NOMO-1 treated with DMSO at 0.1 percent for 48 hours (cell line): ENCODE results near the gene CD200.
"Not testable (repeated sequence)": the region's sequence is repeated elsewhere in the genome, so short reads cannot be mapped to it uniquely, and the experiment has no call there.

Experiments
- DNase-seq: peaks from one replicate; lab custom pipeline; 2025; ENCODE audit not compliant: unreplicated experiment; lab: John Stamatoyannopoulos, UW

The CD200 gene

DNA sequence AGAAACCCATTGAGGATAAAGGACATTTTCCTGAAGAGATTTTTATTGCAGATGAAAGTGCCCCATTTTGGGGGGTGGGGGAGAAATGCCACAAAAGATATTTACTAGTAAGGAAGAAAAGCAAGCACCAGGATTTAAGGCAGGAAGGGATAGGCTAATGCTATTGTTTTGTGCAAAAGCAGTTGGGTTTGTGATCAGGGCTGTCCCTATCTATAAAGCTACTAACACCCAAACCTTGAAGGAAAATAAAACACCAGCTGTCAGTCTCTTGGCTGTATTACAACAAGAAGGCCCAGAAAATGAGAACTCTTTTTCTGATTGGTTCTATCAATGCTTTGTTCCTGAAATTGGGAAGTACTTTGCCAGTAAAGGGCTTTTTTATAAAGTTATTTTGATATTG, 56.0 kb downstream of the CD200 start:
- DNase-seq, result no peak

DNA sequence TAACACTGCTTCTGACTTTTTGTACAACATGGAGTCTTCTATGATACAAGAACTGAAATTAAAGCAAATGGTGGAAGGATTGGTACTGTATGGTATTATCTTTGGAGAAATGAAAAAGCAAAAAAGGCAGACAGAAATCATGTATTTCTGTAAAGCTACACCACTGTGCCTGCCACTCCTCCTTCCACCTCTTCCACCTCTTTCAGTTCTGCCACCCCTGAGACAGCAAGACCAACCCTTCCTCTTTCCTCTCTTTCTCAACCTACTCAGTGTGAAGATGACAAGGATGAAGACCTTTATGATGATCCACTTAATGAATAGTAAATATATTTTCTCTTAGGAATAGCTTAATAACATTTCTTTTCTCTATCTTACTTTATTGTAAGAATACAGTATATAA, 57.0 kb downstream of the CD200 start:
- DNase-seq, result peak; percentile 64

DNA sequence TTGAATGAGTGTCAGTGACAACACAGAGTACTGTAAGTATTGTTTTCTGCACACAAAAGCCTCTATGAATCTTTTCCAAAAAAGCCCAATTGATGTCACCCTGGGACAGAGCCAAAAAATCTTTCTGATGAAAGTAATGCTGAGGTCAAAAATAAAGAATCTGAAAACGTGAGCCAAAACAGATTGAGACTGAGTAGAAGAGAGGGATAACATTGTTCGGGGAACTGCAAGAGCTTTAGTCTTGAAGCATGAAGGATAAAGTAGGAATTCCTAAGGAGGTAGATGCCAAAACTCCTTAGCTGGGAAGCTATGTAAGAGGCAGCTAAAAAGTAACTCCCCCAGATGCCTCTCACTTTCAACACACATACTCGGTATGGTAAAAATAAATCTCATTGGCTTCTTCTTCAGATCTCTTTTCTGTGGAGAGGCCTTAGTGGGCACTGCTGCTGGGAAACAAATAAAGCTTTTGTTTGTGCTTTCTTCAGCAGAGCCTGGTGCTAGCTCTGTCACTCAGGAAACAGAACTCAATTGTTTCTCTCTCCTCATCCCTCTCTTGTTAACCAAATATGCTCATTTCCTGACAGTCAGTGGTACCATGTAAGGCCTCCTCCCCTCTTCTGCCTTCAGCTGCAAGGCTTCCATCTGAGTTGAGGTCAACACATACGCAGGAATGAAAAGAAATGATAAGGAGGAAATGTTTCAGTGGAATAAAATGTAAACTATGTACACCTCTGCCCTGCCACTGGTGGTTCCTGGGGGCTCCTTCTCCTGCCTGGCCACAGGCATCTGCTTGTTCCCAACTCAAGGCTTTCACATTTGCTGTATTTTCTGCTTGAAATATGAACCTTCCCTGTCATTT, 58.1 kb downstream of the CD200 start:
- DNase-seq, result no peak

DNA sequence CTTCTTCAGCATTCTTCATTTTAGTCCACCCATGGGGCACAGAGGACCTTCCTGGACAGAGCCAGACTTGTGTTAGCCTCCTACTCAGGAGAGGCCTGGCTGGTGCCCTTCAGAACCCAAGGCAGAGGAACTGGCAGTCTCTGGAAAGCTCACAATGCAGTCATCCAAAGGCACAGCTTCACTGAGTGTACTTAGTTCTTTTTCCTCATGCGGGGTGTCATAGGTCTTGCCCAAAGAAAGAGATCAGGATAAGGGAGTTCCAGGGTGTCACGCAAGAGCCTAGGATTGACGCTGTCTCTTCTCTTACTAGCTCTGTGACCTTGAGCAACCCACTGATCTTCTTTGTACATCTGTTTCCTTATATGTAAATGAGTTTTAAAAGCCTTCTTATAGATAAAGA, 58.7 kb downstream of the CD200 start:
- DNase-seq, result no peak

DNA sequence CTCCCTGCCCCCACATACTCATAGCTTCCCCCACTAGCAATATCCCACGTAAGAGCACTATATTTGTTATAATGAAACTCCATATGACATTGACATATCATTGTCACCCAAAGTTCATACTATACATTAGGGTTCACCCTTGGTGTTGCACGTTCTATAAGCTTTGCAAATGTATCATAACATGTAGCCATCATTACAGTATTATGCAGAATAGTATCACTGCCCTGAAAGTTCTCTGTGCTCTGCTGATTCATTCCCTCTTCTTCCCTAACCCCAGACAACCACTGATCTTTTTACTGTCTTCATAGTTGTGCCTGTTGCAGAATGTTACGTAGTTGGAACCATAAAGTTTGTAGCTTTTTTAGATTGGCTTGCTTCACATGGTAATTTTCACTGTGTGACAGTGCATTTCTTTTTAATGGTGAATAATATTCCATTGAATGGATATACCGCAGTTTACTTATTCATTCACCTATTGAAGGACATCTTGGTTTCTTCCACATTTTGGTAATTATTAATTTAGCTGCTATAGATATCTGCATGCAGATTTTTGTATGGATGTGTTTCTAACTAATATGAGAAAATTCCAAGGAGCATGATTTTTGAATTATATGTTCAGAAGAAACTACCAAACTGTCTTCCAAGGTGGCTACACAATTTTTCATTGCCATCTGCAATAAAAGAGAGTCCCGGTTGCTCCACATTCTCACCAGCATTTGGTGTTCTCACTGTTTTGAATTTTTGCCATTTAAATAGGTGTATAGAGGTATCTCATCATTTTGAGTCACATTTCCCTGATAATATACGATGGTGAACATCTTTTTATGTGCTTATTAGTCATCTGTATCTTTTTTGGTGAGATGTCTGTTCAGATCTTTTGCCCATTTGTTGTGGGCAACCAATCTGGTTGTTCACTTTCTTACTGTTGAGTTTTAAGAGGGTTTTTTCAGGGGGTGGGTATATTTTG, 59.7 kb downstream of the CD200 start:
- no peak for DNase-seq

DNA sequence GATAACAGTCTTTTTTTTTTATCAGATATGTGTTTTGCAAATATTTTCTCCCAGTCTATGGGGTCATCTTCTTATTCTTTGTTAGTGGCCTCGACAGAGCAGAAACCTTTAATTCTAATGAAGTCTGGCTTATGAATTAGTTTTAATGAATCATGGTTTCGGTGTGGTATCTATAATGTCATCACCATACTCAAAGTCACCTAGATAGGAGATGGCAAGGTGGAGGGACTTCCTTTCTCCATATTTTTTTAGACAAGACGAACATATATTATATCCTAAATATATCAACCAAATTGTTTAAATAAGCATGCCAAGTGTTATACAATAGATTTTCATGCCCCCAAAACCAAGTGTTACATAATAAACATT, 60.4 kb downstream of the CD200 start:
- no peak for DNase-seq

DNA sequence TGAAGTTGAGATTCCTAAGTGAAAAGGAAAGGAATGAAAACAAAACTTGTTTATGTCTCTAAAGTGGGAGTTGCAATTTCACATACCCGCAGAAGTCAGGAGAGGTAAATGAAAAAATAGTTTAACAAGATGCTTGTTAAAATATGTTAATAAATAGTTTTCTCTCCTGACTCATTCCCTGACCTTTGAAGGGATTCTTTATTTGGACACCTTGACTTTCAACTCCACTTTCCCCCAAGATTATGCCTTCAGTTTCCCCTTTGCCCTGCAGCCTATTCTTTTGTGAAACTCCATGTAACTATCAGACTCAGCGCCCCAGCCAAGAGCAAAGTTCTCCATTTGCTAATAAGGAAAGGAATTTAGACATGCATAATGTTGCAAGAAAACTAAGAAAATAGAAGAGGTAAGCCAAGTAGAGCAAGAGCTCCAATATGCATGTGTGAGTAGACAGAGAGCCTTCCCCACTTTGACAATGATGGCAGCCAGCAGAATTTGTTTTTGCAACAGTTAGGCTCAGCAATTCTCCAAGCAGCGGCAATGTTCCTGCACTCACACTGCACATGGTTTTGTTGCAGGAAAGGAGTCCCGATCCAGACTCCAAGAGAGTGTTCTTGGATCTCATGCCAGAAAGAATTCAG, 61.2 kb downstream of the CD200 start:
- no peak for DNase-seq

DNA sequence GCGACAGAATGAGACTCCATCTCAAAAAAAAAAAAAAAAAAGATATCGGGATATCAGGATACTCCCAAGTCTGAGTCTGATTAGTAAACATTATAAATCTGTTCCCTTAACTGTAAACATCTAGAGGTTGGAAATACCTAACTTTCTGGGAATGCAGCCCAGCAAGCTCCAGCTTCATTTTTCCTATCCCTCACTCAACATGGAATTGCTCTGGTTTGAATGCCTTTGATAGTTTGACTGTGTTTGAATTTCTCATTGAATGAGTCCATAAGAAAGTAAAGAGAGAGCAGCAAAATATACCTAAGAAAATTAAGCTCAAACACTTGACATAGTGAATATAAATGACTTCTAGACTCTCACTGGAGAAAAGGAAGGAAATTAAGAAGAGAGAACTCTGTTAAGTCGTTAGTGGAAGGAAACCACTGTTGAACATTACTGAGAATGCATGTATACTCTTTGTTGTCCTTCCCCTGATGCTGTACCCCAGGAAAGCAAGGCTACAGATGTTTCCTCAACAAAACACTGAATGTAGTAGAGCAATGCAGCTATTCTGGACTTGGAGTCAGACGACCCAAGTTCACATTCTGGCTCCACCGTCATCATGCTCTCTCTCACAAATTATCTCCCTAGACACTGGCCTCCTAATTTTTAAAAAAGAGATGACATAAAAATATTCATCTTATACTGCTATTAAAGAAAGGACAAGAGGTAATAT, 62.4 kb downstream of the CD200 start:
- DNase-seq, result peak; percentile 13

DNA sequence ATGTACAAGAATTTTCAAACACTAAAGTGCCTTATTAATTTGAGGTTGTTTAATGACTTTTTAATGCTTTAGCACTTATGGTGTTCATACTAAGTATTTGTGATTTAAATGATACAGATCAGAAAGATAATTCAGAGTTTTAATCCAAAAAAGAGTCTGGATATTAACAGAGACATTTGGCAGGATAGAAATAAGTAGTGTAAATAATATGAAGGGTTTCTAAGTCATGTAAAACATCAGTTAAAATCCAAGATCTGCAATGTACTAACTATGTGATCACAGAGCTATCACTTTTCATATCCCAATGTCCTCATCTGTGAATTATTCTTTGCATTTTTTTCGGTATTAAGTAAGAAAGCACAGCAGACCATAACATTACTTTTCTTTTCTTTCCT, 62.9 kb downstream of the CD200 start:
- no peak for DNase-seq

DNA sequence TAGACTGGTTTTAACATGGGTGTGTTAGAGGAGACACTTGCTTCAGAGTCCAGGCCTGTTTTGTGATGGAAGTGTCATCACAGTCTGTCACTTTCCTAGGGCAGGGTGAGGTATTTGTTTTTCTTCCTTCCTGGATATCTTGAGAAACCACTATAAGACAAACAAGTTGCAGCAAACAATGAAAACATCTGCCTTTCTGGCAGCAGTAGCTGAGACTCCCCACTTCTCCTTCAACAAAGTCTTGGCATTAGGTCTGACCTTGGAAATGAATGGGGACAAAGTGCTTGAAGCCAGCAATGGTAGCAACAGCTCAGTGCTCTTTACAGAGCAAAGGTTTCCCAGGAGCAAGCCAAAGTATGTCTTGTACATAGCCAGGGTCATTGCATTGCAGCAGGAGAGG, 64.6 kb downstream of the CD200 start:
- no peak for DNase-seq

DNA sequence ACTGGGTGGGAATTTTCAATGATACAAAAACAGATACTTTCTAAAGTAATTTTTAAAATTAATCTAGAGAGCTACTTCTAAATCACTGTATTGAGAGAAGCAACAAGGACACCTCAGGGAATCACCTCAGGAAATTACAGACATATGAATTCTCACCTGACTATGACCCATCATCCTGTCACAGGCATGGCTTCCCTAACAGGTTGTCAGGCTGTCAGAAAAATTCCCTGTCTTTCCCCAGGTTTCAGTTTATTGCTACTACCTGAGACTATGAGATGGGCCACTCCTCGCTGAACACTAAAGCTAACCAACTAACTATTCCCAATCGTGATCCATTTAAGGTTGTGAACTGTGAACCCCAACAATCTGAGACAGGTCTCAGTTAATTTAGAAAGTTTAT, 66.1 kb downstream of the CD200 start:
- no peak for DNase-seq

DNA sequence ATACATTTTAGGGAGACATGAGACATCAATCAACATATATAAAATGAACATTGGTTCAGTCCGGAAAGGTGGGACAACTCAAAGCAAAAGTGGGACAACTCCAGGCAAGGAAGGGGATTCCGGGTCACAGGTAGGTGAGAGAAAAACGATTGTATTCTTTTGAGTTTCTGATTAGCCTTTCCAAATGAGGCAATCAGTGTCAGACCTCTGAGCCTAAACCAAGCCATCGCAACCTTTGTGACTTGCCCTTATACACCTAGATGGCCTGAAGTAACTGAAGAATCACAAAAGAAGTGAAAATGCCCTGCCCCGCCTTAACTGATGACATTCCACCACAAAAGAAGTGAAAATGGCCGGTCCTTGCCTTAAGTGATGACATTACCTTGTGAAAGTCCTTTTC, 66.6 kb downstream of the CD200 start:
- not testable (repeated sequence) for DNase-seq

DNA sequence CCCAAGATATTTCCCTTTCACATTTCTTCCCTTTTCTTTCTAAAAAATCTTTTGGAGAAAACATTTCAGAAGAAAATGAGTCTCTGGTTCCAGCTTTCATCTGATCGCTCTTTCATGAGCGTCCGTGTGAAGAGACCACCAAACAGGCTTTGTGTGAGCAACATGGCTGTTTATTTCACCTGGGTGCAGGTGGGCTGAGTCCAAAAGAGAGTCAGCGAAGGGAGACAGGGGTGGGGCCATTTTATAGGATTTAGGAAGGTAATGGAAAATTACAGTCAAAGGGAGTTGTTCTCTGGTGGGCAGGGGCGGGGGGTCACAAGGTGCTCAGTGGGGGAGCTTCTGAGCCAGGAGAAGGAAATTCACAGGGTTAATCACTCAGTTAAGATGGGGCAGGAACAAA, 67.4 kb downstream of the CD200 start:
- DNase-seq, result not testable (repeated sequence)

DNA sequence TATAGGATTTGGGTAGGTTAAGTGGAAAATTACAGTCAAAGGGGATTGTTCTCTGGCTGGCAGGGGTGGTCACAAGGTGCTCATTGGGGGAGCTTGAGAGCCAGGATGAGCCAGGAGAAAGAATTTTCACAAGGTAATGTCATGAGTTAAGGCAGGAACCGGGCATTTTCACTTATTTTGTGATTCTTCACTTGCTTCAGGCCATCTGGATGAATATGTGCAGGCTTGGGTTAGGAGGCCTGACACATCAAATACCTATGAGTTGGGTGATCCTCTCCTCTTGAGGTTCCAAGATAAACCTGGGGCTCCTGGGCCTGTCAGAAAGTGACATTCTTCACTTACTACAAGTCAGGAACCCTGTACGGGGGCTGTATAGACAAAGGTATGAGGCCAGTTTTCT, 68.7 kb downstream of the CD200 start:
- no peak for DNase-seq

DNA sequence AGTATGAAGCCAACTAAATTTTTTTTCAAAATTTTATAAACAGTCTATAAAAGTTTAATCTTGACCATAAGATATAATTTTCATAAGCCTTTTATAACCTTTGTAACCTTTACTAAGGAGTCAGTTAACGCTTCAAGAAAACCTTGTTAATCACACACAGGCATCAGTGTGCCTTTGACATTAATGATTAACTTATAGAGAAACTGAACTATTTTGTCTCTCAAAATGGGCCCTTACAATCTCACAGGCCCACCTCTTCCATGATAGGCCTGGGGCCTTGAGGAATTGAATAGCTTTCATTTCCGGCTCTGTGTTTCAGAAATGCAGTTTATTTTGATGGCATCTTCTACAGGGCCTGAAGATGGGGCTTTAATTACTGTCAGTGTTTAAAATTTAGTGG, 70.1 kb downstream of the CD200 start:
- DNase-seq, result no peak

DNA sequence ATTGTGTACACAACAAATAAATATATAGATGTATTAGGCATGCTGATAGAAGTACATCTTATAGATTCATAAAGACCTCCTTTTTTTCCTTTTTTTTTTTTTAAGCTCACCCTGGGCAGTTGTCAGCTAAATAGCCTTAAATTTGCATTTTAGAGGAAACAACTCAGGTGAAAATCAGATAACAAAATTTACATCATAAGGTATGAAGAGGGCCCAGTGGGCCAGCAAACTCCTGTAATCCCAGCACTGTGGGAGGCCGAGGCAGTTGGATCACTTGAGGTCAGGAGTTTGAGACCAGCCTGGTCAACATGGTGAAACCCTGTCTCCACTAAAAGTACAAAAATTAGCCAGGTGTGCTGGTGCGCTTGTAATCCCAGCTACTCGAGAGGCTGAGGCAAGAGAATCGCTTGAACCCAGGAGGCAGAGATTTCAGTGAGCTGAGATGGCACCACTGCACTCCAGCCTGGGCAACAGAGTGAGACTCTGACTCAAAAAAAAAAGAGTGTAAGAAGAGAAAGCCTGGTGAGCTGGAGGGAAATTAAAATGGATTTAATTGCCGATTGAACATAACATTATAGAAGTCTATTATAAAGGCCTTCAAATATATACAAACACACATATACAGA, 72.1 kb downstream of the CD200 start:
- not testable (repeated sequence) for DNase-seq

DNA sequence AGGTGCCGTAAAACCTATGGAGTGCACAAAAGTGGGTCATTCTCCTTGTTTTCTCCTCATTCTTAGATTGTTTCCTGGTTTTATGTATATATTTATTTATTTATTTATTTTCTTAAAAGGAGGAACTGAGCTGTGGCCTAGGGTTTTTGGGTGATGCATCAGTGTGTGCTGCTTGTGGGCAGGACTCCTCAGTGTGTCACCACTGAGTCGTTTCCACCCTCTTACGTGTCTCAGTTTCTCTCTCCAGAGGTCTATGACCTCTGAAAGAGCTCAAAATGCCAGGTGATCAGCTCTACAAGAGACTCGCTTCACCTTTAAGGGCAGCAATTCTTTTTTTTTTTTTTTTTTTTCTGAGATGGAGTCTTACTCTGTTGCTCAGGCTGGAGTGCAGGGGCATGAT, 72.9 kb downstream of the CD200 start:
- DNase-seq, result no peak

DNA sequence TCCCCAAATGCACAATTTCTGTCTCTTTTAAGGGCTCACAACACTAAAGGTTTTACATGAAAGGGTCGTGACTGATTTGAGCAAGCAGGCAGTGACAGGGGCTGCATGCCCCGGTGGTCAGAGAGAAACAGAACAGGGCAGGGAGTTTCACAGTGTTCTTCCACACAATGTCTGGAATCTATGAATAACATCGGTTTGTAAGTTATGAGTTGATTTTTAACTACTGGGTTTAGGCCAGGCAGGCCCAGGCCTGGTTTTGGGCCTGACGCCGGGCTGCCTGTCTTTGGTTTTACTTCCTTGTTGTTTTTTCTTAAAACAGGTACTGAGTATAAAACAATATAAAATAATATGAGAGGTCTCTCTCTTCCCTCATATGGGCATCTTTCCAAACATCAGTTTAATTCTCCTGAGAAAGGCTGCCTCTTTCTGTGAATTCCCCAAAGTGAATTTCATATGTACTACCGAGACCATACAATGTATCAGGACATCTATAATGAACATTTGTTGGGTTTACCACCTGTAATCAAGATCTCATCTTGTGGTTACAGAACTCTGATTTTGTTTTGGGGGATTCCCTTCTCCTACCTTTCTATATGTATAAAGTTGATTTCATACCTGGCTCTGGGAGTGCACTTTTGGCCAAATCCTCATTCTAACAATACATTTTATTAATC, 74.4 kb downstream of the CD200 start:
- no peak for DNase-seq

DNA sequence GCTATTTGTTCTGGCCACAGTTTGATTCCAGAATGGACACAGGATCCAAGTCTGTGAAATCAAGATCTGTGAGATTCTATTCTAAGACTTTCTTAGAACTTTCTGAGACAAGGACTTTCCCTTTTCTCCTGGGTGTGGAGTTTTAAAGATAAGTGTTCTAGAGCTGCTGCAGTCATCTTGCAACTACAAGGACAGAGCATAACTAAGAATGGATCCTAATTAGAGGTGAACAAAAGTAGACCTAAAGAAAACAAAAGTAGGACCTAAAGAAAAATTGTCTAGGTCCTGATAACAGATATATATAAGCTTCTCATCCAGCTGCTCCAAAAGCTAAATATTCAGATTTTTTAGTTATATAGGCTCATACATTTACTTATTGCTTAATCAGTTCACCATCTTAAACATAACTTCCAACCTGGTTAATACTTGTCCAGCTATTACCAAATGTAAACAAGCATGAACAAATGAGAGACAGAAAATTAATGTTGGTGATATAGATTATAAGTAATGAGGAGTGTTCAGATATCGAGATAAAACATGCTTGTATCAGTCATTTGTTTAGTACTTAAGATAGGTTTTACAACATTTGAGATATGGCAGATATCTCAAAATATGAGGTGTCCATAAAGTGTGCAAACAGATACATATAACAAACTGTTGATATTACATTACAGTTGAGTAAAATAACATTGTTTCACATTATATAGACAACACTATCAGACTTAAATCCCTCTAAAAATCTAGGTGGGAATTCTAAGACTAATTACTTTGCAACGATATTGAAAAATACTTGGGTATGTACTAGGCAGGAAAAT, 75.1 kb downstream of the CD200 start:
- DNase-seq, result no peak
